K562 (cell line): Measurements from ENCODE around the gene FMNL2. TPM values are rescaled to one million over a fixed set of nuclear protein-coding genes. Genes with fewer than 3 reads are reported as not detected.

ENCODE experiments used
- ATAC-seq: fragments of 200-7000 bp; cut with Tn5 transposase; 3 replicates; pipeline ENCODE4 v1.9.1; 2020; ENCODE audit warnings: moderate library complexity
- BruUV-seq: library from RNA; stranded (reverse); fragments of 400-500 nt; replicated peaks from 2 replicates; lab custom pipeline; 2021; lab: Mats Ljungman, UMichigan
- CTCF ChIA-PET: fragments of 300-600 bp; formaldehyde crosslinking; extraction: SDS; loops from one replicate; lab custom pipeline; 2021; ENCODE audit warnings: low intra/inter-chr PET ratio; lab: Yijun Ruan, JAX
- POLR2A ChIA-PET: fragments of 300-600, 350-650 bp; sonication (Branson Sonifier 250); formaldehyde crosslinking; extraction: SDS; loops from one replicate; lab custom pipeline; 2021; ENCODE audit warnings: antibody characterized with exemption, inconsistent platforms; lab: Yijun Ruan, JAX
- DNase-seq, 4 experiments: peaks; one replicate each; pipeline versions ENCODE4 v3.0.0 to v3.0.0-alpha.2; 2011 to 2018; ENCODE audit warnings: low spot score in 3 of 4, mixed read lengths in 3 of 4; ENCODE audit errors: extremely low read depth in 1 of 4
- FAIRE-seq: peaks from 2 replicates; lab custom pipeline; 2011; peaks lifted over from hg19 to GRCh38; lab: Jason Lieb, UNC
- H2AFZ ChIP-seq: 2 replicates; pipeline ENCODE4 v1.6.0; 2011; ENCODE audit warnings: low read depth, low read length, control low read depth, inconsistent platforms
- H3K27ac ChIP-seq: fragments of 200-600 bp; 3 replicates; pipeline ENCODE4 v1.8.0; 2011; ENCODE audit warnings: low read depth, mild to moderate bottlenecking, control low read depth, inconsistent platforms, low read length, moderate library complexity, mixed read lengths; ENCODE audit errors: extremely low read depth
- H3K27me3 ChIP-seq, 2 experiments: fragments of 300-600 bp in 1 of 2; 2 replicates in 1 of 2; 3 replicates in 1 of 2; pipeline versions ENCODE4 v1.6.0 to v1.8.0; 2011; ENCODE audit warnings: inconsistent platforms in 2 of 2, low read length in 2 of 2, mild to moderate bottlenecking in 1 of 2, mixed read lengths in 1 of 2, moderate library complexity in 1 of 2; ENCODE audit not compliant: control insufficient read depth in 2 of 2, insufficient read depth in 2 of 2
- H3K36me3 ChIP-seq: fragments of 300-600 bp; 3 replicates; pipeline ENCODE4 v1.8.0; 2011; ENCODE audit warnings: mild to moderate bottlenecking, low read length, inconsistent platforms; ENCODE audit not compliant: control insufficient read depth, insufficient read depth
- H3K4me1 ChIP-seq, 2 experiments: fragments of 200-600 bp in 1 of 2; replicated peaks in 1 of 2; 2 replicates in 1 of 2; 3 replicates in 1 of 2; pipeline versions ENCODE4 v1.5.1 to v1.8.0; 2011; ENCODE audit warnings: inconsistent platforms in 2 of 2, low read length in 2 of 2, mild to moderate bottlenecking in 1 of 2, mixed read lengths in 1 of 2, moderate library complexity in 1 of 2; ENCODE audit not compliant: control insufficient read depth in 2 of 2, insufficient read depth in 2 of 2
- H3K4me2 ChIP-seq: 2 replicates; pipeline ENCODE4 v1.6.1; 2011; ENCODE audit warnings: low read length, control low read depth, inconsistent platforms, mixed read lengths; ENCODE audit not compliant: insufficient read depth
- H3K4me3 ChIP-seq: fragments of 200-600 bp; sonication (generic), shearing (Covaris generic); 2 replicates; pipeline ENCODE4 v1.5.1; 2016; ENCODE audit warnings: control low read depth, inconsistent platforms
- H3K79me2 ChIP-seq: fragments of 200-600 bp; 3 replicates; pipeline ENCODE4 v1.8.0; 2011; ENCODE audit warnings: low read length, inconsistent platforms; ENCODE audit not compliant: control insufficient read depth, insufficient read depth
- H3K9ac ChIP-seq, 2 experiments: 2 replicates each; pipeline versions ENCODE4 v1.6.0 to v1.6.1; 2011; ENCODE audit warnings: low read depth in 2 of 2, low read length in 2 of 2, control low read depth in 1 of 2, inconsistent platforms in 1 of 2, mild to moderate bottlenecking in 1 of 2, mixed read lengths in 1 of 2; ENCODE audit not compliant: insufficient read depth in 1 of 2
- H3K9me1 ChIP-seq: one replicate; pipeline ENCODE4 v1.6.0; 2011; ENCODE audit warnings: inconsistent platforms, mild to moderate bottlenecking, low read length, moderate library complexity; ENCODE audit not compliant: control insufficient read depth, insufficient read depth
- H3K9me3 ChIP-seq: replicated peaks from 2 replicates; pipeline ENCODE4 v1.5.1; 2011; ENCODE audit warnings: low read depth, low read length, inconsistent platforms; ENCODE audit not compliant: control insufficient read depth, insufficient read depth
- H4K20me1 ChIP-seq: replicated peaks from 2 replicates; pipeline ENCODE4 v1.6.1; 2011; ENCODE audit warnings: low read length, inconsistent platforms, mixed read lengths; ENCODE audit not compliant: control insufficient read depth, insufficient read depth
- EWSR1 ChIP-seq: fragments of 450-650 bp; IDR thresholded peaks from 2 replicates; pipeline ENCODE4 v1.6.1; 2018; ENCODE audit warnings: borderline replicate concordance, mild to moderate bottlenecking, low read depth, moderate library complexity; ENCODE audit not compliant: partially characterized antibody
- EZH2 ChIP-seq: IDR thresholded peaks from 2 replicates; pipeline ENCODE4 v1.6.1; 2012; ENCODE audit warnings: low read depth, mild to moderate bottlenecking, inconsistent platforms, low read length, borderline replicate concordance
- HOXB6 ChIP-seq: fragments of 250-450 bp; sonication (Bioruptor Pico); IDR thresholded peaks from 2 replicates; pipeline ENCODE4 v1.5.1; 2022; ENCODE audit warnings: mild to moderate bottlenecking, borderline replicate concordance
- KLF6 ChIP-seq: fragments of 250-450 bp; sonication (Bioruptor Pico); IDR thresholded peaks from 2 replicates; pipeline ENCODE4 v1.4.0; 2020; ENCODE audit warnings: mild to moderate bottlenecking, moderate library complexity, borderline replicate concordance
- POLR2AphosphoS2 ChIP-seq: IDR thresholded peaks from 2 replicates; pipeline ENCODE4 v1.6.1; 2012; ENCODE audit warnings: low read length, improper control_type of control experiment
- PRDM10 ChIP-seq: fragments of 450-650 bp; IDR thresholded peaks from 2 replicates; pipeline ENCODE4 v1.6.1; 2018; ENCODE audit not compliant: partially characterized antibody
- SREBF1 ChIP-seq: fragments of 150-350 bp; IDR thresholded peaks from 2 replicates; pipeline ENCODE4 v1.6.1; 2014; ENCODE audit warnings: antibody characterized with exemption, low read depth, low read length, borderline replicate concordance
- ZNF324 ChIP-seq: fragments of 250-450 bp; sonication (Bioruptor Pico); IDR thresholded peaks from 2 replicates; pipeline ENCODE4 v1.4.0; 2020; ENCODE audit warnings: mild to moderate bottlenecking
- ZNF398 ChIP-seq: fragments of 250-450 bp; sonication (Bioruptor Pico); IDR thresholded peaks from 2 replicates; pipeline ENCODE4 v1.8.0; 2021; ENCODE audit warnings: moderate library complexity, mild to moderate bottlenecking, inconsistent platforms
- ZNF57 ChIP-seq: fragments of 450-650 bp; formaldehyde crosslinking; IDR thresholded peaks from 2 replicates; pipeline ENCODE4 v1.4.0; 2020; ENCODE audit warnings: mild to moderate bottlenecking, moderate library complexity
- ZNF609 ChIP-seq: sonication (generic); formaldehyde crosslinking; IDR thresholded peaks from 2 replicates; pipeline ENCODE4 v1.8.1; 2023; ENCODE audit warnings: missing genetic modification reagents, mild to moderate bottlenecking, borderline replicate concordance
- WGBS: fragments of 100-300 bp; shearing (Covaris generic); methylation state at CpG from one replicate; pipeline ENCODE4 v1.1.6; 2016; ENCODE audit warnings: low coverage, mixed read lengths; ENCODE audit not compliant: insufficient coverage; ENCODE audit errors: missing lambda C conversion rate; 5-methylcytosine and 5-hydroxymethylcytosine counted together
- in situ Hi-C: fragments of 300-500 bp; cut with MboI; formaldehyde crosslinking; loops from 4 replicates; pipeline ENCODE4 v1.15.0; 2018; ENCODE audit warnings: inconsistent platforms, mixed read lengths
- intact Hi-C: fragments of 100-400 bp; cut with micrococcal nuclease; formaldehyde crosslinking; loops from 2 replicates; pipeline ENCODE4 v1.14.2; 2022
- polyA plus RNA-seq, 8 experiments: library from polyadenylated mRNA; depleted of rRNA in 4 of 8; stranded (reverse) in 5 of 8; unstranded in 3 of 8; fragments of >200 nt; fragmentation: Nextera tagmentation in 2 of 8; fragmentation: Illumina TruSeq in 1 of 8; extraction: Ambion mirVana in 2 of 8; extraction: Trizol in 1 of 8; gene quantifications; 2 replicates each; pipeline versions ENCODE4 v1.2.1 to v1.2.3, GENCODE V29; 2011 to 2014; ENCODE audit warnings: inconsistent platforms in 1 of 8, missing spikeins in 1 of 8
- total RNA-seq, 7 experiments: library from RNA; depleted of rRNA in 6 of 7; stranded (reverse); fragments of >200 nt in 6 of 7; fragmentation: Illumina TruSeq in 2 of 7; extraction: Trizol in 2 of 7; gene quantifications; 2 replicates each; pipeline versions ENCODE4 v1.2.1 to v1.2.3, GENCODE V29; 2011 to 2021; ENCODE audit warnings: low replicate concordance in 1 of 7

Gene FMNL2
- total and polyA plus RNA-seq, 9 of the 15 experiments (the other 6 are each of a cell fraction or from before 2014, with no cell fraction given) = 0.15 to 0.49 (median 0.24) TPM; not detected in 1

- WGBS = 0% methylated on average over 2 of the region's 2 CpGs
- Histone ChIP-seq H2AFZ (no peak overlapping the region), H3K4me3 (no peak overlapping the region), H3K36me3 (no peaks in the 10 kb centered on the region), H3K9me1 (no peaks in the 10 kb centered on the region), H3K9ac (no peak overlapping the region), H3K27me3 (peaks cover 5 to 16% of the 10 kb centered on the region in 2 experiments), H3K4me1 (peaks cover 0 to 2% of the 10 kb centered on the region in 2 experiments; a peak in 1 of 5 replicates), H3K9me3 (no peaks in the 10 kb centered on the region), H3K79me2 (no peaks in the 10 kb centered on the region), H3K27ac (no peak overlapping the region), H3K4me2 (no peak overlapping the region), H4K20me1 (no peaks in the 10 kb centered on the region)
- DNase-seq (no peak), ATAC-seq (no peak), FAIRE-seq (no peak)
- no TSS peak for BruUV-seq
- POLR2A ChIA-PET = no interaction called here
- TF ChIP-seq ZNF609 (CRISPR knock-in tag) (no peak), PRDM10 (no peak), EWSR1 (no peak), ZNF324 (CRISPR knock-in tag) (no peak), POLR2AphosphoS2 (no peak), KLF6 (CRISPR knock-in tag) (no peak), SREBF1 (no peak), HOXB6 (CRISPR knock-in tag) (no peak), EZH2 (no peak), ZNF398 (no peak), ZNF57 (CRISPR knock-in tag) (no peak)
- intact Hi-C loops (no loop called here), in situ Hi-C loops (no loop called here)
- CTCF ChIA-PET = no interaction called here
Observed at GRCh38 chr2:152390837-152391236, 55.9 kb downstream of the FMNL2 start.
